Hippocampal formation (tissue), 2 donors: ENCODE measurements around the gene DAB2IP.
A peak's percentile ranks its signal among the peaks of the same experiment; 100 is the strongest.

Experiments
- DNase-seq, 2 donors: peaks; one replicate each; lab custom pipeline; 2025; lab: John Stamatoyannopoulos, UW

DAB2IP gene

DNA sequence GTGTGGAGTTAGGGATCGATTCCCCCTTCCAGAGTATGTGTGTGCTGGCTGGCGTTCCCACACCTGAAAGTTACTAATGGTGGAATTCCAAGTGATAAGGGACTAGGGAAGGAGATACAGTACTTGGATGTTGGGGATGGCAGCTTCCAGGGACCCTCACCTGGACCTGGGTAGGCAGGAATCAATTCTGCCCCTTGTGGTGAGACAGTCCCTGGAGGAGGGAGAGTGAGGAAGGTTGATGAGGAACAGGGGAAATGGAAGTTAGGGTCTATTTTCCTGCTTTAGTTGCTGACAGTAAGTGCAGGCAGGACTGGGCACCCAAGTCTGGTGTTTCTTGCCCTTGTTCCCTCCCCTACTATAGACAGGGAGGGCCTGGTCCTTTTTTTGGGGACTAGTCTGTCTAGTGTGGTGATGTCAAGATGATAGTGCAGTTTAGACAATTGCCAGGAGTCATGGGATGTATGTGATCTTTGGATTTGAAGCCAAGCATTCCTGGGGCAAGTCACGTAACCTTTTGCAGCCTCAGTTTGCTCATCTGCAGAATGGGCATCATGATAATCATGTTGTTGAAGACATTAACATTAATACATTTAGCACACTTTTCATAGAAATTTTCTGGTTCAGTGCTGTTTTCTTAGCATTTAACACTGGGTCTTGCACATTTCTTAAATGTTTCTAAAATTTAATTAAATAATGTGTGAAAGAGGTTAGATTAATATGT lies 51.7 kb downstream of the DAB2IP start:
- no peak for DNase-seq

- no peak for DNase-seq
Measured at GRCh38 chr9:121704281-121704680, 52.8 kb downstream of the DAB2IP start.

- DNase-seq, result no peak
Measured at GRCh38 chr9:121706149-121706750, 54.8 kb downstream of the DAB2IP start.

GRCh38 chr9:121707477-121708424 lies 56.3 kb downstream of the DAB2IP start:
- no peak for DNase-seq

DNA sequence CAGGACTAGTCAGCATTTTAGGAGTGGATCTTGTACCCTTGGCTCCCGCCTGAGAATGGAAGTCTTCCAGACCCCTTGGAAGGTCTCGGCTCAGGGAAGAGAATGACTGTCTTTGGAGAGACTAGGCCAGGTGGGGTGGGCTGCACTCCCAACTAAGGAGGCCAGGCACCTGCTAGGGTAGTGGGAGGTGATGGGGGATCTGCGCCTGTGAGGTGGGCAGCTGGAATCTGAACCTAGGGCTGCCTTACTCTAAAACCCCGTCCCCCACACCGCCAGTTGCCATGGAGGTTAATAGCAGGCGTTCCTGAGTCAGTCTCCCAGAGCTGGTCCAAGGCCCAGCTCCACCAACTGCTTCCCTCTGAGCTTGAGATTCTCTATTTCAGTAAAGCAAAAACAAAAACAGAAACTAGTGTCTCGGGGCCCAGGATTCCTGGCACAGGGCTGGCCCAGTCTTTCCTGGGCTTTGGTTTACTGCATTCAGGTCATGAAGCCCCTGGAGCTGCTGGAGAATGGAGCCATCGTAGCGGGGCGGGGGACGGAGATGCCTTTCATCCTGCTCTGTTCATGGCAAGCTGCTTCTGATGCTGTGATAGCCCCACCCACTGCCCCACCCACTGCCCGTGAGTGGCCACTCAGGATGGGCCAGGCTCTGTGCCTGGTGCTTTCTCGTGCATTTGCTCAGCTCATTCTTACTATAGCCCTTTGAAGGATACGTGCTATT lies 57.5 kb downstream of the DAB2IP start:
- peak; percentile 36 to 37 for DNase-seq

DNA sequence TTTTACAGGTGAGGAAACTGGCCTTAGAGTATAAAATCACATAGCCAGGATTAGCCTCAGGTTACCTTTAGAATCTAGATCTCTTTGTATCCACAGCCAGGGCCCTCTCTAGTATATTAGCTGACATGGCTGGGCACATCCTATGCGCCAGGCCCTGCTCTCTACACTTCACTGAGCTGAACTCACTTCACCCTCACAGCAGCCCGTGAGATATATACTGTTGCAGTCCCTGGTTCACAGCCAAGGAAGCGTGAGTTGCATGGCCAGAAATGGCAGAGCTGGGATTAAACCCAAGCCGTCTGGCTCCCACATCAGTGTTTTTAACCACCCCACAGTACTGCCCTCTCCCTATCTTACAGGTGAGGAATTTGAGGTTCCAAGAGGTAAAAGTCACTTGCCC lies 58.4 kb downstream of the DAB2IP start:
- DNase-seq, result no peak

- DNase-seq, result no peak
Measured at GRCh38 chr9:121711281-121711680, 59.8 kb downstream of the DAB2IP start.

- no peak for DNase-seq
Measured at GRCh38 chr9:121711797-121712196, 60.4 kb downstream of the DAB2IP start.

DNA sequence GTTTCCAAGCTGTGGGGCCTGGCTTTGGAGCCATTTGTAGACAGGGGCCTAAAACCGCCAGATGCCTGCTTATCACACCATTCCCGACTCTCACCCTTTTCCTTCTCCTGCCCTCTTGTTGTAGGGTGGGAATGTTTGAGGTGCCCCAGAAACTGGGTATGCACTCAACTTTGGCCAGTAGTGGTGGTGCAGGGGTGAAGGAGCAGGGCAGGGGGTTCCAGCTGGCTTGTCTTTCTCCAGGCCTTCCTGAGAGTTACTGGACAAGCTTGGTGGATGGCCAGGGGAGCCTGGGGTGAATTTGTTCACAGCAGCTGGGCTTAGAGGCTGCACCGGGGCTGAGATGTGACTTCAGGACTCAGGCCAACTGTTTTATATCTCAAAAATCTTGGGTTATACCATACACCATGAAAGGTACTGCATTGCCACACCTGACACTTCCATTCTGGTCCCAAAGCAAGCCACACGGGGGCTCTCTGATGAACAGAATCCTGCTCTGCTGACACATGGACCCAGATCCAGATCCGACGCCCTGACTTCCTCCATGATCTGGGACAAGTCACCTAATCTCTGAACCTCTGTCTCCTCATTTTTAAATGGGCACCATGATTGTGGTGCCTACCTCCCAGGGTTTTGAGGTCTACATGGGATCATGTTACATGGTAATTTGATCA lies 62.1 kb downstream of the DAB2IP start:
- no peak for DNase-seq

- DNase-seq, result no peak
Measured at GRCh38 chr9:121714075-121714705, 62.8 kb downstream of the DAB2IP start.

- DNase-seq, result no peak
Measured at GRCh38 chr9:121714873-121715272, 63.4 kb downstream of the DAB2IP start.

- DNase-seq, result no peak
Measured at GRCh38 chr9:121717141-121717991, 65.9 kb downstream of the DAB2IP start.

- DNase-seq, result peak; percentile 38 to 61
Measured at GRCh38 chr9:121718084-121718483, 66.7 kb downstream of the DAB2IP start.

- DNase-seq, result no peak
Measured at GRCh38 chr9:121718501-121718900, 67.1 kb downstream of the DAB2IP start.

- DNase-seq, result no peak
Measured at GRCh38 chr9:121720311-121721057, 69.0 kb downstream of the DAB2IP start.

DNA sequence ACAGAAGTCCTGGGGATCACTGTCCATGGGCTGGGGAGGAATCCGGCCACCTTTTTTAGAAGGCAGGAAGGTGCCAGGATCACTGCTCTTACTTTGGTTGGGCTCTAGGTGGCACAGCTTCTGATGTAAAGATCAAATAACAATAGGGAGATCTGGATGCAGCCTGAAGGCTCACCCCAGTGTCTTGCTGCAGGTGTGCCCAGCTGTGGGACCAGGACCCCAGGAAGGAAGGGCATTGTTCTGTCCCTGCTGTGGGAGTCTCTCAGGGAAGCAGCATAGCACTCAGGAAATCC lies 69.6 kb downstream of the DAB2IP start:
- no peak for DNase-seq

GRCh38 chr9:121721770-121722169 lies 70.3 kb downstream of the DAB2IP start:
- no peak for DNase-seq

DNA sequence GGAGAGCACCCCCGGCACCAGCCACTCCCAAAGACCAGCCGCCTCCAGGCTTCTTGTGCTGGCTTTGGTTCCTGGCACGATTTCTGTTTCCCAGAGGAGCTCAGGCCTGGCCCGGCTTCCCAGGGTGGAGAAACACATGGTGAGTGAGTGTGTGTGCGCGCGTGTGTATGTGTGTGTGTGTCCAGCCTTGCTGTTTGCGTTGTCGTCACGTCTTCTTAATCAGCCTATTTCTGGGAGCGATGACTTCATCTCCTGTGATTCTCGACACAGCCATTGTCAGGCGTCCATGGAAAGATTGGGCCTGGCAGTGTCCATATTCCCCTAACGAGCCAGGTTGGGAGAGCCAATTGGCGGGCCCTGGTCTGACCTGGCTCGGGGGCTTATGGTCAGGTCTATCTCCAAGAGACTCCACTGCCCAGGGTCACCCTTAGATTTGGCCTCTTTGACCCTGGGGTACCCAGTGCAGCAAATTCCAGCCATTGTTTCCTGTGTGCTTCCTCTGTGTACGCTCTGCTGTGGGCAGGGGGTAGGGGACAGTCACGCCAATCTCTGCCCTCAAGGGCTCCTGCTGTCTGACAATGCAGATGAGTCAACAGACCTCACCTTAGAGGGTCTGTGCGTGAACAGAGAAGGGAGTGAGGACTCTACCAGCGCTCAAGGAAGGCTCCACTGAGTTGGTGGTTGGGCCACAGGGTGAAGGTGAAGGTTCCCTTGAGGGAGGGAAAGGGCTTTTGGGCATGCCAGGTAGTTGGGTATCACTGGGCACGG lies 73.8 kb downstream of the DAB2IP start:
- peak; percentile 35 to 55 for DNase-seq
